Hepatocyte (in vitro differentiated cells): ENCODE measurements around the gene COL4A3.

Experiments
- CTCF ChIP-seq: fragments of 200-600 bp; sonication (generic); IDR thresholded peaks from 2 replicates; pipeline ENCODE4 v1.5.1; 2016; ENCODE audit warnings: antibody characterized with exemption, mild to moderate bottlenecking; ENCODE audit not compliant: poor library complexity
- EZH2 ChIP-seq: fragments of 200-600 bp; sonication (generic); IDR thresholded peaks from 2 replicates; pipeline ENCODE4 v1.6.1; 2016; ENCODE audit warnings: antibody characterized with exemption, mild to moderate bottlenecking, borderline replicate concordance
- EZH2phosphoT487 ChIP-seq: fragments of 200-600 bp; sonication (generic); IDR thresholded peaks from one replicate; pipeline ENCODE4 v1.6.1; 2018; ENCODE audit warnings: antibody characterized with exemption, mild to moderate bottlenecking, low read depth, moderate library complexity; ENCODE audit not compliant: unreplicated experiment, severe bottlenecking

- TF ChIP-seq CTCF = no peak
- no peak for TF ChIP-seq EZH2
- TF ChIP-seq EZH2phosphoT487 = no peak
Measured at GRCh38 chr2:227134591-227134990, 29.8 kb upstream of the COL4A3 start.
